Measurements from ENCODE around the gene LRP8.

LRP8 gene

DNA sequence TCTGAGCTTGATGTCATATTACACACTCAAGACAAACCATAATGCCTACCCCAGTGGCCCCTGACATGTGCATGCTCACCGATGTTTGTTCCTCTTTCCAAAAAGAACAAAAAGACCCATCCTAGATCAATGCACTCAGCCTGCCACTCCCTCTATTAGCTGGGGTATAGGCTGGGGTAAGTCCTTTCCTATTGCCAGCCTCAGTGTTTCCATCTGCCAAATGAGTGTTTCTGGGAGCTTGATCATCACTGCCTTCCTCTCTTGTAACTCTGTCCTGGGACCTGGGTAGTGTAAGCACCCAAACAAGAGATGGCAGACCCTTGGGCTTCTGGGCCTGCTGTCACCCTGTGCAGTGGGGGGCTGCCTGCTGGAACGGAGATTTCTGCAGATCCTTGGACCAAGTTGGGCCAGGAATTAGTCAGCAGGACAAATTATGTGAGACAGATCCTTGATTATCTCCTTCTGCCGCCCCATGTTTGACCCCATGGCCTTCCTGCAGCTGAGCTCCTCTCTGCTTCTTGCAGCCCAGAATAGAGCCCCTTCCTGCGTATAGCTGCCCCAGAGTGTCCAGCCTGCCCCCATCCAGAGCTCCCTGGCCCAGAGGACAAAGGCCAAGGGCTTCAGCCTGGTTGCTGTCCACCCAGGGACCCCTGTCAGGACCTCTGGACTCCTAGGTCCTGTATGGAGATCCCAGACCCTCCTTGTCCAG is 31.5 kb upstream of the LRP8 start:
- no peak for DNase-seq

DNA sequence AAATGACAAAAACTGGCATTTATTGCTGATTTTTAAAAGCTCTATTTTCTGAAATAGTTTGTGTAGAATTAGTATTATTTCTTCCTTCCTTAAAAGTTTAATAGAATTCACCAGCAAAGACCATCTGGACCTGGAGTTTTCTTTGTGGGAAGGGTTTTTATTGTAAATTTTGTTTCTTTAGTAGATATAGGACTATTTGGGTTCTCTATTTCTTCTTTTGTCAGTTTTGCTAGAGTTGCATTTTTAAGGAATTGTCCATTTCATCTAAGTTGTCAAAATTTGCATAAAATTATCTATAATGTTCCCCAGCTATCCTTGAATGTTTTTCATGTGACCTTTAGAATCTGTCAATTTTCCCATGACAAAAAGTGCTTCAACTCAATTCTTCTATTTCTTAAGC is 28.8 kb upstream of the LRP8 start:
- DNase-seq: no peak

DNA sequence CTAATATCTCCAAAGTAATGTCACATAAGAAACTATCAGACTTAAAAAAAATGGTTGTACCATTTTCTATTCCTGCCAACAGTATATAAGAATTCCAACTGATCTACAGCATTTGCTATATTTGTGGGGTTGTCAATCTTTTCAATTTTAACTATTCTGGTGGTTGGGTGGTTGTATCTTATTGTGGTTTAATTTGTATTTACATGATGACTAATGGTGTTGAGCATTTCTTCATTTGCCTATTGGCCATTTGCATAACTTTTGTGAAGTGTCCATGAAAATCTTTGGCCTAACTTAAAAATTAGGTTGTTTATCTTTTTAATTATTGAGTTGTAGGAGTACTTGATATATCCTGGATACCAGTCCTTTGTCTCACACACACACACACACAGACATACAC is 26.2 kb upstream of the LRP8 start:
- DNase-seq: no peak

DNA sequence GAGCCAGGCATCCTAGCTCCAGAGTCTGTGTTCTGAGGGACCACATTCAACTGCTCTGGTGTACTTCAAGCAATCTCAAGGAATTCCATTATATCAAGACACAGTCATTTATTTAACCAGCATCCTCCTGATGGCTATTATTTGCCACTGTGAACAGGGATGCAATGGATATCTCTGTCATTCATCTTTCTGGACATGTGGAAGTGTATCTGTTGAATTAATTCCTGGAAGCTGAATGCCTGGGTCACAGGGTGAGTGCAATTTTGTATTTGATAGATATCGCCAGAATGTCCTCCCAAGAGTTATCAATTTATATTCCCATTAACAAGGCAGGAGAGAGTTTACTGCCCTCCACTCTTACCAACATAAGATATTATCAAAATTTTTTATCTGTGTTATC is 24.7 kb upstream of the LRP8 start:
- no peak for DNase-seq

DNA sequence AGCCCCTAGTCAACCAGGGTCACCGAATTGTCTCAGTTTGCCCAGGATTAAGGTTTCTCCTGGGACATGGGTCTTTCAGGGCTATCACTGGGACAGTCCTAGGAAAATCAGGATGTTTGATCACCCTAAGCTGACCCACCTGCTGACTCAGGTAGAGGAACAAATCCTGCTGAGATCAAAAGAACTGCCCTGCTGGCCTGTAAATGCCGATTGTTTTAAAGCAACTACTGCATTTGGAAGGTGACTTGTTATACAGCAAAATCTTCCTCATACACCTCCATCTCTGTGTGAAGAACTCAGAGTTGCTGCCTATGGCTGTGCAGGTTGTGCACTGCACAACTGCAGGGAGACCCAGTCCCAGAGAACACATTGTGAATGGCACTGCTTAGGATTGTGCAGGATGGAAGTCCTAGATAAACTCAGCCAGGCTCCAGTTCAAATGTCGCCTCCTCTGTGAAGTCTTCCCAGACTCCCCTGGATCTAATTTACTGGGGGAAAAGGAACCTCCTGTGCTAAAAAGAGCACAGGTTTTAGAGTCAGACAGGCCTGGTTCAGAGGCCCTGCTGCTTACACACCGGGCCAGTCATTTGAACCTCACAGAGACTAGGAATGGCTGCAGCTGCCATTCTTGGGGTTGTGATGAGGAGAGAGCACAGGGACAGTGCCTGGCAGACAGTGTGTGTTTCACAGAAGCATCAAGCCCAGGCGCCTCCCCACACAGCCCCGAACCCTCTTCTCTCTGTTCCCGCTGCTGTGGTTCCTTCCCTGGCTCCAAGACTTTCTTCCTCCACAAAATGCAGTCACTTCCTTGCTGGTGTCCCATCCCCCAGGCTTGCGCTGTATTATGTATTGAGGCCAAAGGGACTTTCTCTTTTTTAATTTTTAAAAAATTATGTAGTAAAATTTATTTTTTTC is 23.2 kb upstream of the LRP8 start:
- DNase-seq: no peak

DNA sequence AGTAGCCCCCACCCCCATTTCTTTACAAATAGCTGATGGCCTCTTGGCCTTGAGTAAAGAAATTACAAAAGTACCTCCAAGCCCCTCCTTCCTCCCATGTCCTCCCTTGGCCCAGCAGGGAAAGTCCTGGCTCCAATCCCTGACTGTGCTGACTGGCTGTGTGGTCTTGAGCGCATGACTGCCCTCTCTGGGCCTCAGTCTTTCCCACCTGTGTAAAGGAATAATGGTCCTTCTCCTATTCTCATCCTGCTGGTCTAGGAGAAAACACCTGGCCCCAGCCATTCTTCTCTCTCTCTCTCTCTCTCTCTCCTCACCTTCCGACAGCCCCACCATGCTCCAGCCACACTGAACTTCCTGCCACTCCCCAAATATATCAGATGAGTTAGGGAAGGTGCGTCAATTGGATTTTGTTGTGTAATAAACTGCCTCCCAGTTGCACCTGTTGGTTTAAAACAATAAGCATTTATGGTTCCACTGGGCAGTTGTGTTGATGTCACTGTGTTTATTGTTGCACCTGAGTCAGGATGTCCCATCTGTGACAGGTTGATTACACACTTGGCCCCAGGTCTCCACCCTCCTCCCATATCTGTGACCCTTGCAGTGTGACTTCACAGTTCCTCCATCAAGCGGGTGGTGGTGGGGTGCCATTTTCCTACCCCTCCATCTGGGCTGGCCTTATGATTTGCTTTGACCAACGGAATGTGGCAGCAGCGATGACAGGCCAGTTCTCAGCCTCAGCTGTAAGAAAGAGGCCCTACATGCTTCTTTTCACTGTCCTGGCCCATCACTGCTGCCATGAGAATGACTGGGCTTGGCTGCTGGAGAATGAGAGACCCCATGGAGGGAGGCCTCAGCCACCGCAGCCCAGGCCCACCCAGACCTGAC is 22.3 kb upstream of the LRP8 start:
- no peak for DNase-seq

DNA sequence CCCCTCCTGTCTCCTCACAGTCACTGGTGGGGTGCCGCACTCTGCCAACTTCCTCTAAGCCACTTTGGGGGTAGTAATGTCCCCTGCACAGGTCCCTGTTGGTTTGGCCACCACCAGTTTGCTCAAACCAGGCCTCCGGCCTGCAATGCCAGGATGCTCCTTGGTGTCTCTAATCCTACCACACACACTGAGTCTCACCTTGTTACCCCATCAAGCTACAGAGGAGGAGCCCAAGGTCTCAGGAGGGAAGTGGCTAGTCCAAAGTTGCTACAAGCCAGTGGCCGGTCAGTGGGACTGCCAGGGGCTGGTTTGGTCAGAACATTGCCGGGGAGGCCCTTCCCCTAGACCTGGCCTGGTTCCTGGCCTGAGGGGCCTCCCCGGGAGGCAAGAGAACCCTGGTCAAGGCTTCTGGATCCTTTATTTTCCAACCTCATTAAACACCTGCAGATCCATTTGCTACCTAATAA is 21.5 kb upstream of the LRP8 start:
- no peak for DNase-seq

DNA sequence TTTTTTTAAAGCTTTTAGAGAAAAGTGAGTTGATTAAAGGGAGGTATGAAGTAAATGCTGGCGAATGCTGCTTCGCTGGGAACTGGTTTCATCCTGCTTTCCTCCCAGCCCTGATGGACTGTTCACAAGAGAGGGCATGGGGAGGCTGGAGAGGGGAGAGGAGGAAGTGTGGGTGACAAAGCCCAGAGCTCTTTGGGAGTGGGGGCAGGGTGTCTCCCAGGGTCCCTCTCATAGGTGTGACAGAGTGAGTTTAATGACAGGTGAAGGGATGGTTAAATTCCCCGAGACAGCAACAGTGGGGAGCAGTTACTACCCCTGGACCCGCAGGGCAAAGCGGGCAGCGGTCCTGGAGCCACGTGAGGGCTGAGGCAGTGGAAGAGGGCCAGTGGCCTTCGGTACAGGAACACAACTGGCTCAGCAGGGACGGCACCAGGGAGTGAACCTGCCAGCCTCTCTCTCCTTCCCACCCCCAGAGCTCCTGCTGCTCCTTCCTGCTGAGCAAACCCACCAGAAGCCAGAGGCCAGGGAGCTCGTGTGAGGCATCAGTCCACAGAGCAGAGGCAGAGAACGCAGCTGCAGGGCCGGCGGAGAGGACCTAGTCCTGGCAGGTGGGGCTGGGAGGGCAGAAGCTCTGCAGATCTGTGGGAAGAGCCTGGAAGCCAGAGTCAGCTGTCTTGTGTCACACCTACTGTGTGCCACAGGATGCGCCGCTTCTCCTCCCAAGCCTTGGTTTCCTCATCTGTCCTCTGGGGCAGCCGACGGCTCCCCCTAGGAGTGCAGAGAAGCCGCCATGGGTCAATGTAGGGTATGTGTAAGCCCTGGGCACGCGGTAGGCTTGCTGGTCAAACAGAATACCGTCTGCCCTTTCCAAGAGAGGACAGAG is 20.9 kb upstream of the LRP8 start:
- no peak for DNase-seq

DNA sequence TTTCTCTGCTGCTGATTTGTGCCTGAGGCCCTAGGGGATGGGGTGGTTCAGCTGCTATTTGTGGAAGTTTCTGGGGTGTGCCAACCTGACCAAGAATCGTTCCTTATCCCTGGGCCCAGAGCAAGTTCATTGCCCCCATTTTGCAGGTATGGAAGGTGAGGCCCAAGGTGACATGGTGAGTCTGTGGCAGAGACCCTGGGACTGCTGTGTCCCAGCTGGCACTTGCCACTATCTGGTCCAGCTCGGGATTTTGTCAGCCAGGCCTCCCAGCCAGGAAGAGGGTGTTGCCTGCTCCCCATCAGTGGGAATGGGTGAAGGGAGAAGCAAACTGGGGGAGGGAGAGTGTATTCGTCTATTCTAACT is 18.9 kb upstream of the LRP8 start:
- no peak for DNase-seq

DNA sequence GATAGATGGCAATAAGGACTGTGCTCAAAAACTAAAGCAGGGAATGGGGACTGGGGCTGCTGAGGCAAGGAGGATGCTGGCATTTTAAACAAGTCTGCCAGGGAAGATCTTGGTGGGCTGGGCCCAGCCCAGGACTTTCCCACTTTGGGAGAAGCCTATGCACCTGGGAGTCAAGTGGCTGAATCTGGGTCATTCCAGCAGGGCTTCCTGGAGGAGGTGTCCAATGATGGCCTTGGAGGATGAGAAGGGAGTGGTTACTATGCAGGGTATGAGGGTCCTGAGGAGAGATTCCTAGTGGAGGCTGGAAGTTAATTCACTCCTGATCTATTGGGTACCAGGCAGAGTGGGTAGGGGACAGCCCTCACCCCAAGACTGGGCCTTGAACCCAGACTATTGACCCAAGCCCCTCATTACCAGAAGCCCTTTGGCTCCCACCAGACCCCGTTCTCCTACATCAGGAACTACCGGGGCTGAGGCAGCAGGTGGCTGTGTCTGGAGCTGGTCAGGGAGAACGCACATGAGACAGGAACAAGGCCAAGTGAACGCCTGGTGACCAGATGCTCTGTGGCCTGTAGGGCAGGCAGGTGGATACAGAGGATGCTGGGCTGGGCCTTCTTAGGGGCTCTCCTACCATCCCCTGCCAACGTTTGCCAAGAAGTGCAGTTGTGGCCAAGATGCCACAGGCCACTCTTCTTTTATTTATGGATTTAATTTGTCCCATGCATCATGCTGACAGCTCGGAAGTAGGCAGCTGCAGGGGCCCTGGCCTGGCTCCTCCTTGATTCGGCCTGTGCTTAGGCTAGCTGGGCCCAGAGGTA is 18.3 kb upstream of the LRP8 start:
- no peak for DNase-seq

DNA sequence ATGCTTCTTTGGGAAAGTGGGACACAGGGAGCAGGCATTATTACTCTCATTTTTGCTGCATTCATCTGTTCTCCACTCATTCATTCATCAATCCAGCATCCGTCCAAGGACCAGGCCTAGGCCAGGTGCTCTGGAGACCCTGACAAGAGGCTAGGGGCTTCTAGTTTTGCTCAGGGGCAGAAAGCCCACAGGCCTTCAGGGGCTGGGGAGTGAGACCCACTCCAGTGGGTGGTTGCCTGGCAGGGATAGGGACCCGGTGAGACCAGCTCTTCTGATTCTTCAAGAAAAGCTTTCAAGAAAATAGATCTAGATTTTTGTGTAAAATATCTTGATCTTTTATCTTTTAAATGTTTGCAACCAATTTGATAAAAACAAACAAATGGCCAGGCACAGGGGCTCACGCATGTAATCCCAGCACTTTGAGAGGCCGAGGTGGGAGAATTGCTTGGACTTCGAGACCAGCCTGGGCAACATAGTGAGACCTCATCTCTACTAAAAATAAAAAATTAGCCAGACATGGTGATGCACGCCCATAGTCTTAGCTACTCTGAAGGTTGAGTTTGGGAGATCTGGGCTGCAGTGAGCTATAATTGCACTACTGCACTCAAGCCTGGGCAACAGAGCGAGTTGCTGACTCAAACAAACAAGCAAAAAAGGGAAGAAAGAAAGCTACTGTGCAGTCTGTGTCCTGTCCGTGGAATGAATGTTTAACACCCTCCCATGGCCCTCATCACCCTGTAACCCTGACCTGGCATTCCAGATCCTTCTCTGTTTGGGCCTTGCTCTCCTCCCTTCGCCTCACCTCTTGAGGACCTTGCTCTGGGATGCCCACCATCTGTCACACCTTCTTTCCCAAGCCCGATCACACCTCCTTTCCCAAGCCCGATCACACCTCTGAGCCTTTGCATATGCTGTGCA is 17.3 kb upstream of the LRP8 start:
- DNase-seq: no peak

DNA sequence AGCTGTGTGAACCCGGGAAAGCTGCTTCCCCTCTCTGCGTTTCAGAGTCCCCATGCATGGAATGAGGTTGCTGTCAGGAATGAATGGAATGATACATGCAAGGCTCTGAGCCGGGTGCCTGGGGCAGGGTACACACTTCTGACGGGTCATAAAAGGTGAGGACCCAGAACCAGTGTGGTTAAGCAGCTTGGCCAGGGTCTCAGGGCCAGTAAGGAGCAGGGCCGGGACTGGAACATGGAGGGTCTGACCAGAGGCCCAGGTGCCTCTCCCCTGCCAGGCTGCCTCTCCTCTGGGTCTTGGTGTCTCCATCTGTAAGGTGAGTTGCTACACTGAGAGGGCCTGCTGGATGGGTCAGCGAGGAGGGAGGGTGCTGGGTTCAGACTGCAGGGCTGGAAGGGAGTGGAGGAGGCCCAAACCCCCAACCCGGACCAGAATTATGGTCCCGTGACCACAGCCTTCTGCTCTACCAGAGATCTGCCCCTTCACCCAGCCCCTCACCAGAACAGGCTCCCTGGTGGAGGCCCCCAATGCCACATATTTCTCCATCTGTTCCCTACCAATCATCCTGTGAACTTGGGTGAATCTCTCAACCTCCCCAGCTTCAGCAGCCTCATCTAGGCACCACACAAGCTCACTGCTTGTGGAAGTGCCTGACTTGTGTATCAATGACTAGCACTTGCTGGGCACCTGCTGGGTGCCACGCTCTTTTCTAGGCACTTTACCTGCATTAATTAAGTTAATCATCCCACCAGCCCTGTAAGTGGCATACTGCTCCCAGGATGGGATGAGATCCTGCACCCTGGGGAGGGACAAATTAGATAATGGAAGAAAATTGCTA is 16.2 kb upstream of the LRP8 start:
- no peak for DNase-seq

DNA sequence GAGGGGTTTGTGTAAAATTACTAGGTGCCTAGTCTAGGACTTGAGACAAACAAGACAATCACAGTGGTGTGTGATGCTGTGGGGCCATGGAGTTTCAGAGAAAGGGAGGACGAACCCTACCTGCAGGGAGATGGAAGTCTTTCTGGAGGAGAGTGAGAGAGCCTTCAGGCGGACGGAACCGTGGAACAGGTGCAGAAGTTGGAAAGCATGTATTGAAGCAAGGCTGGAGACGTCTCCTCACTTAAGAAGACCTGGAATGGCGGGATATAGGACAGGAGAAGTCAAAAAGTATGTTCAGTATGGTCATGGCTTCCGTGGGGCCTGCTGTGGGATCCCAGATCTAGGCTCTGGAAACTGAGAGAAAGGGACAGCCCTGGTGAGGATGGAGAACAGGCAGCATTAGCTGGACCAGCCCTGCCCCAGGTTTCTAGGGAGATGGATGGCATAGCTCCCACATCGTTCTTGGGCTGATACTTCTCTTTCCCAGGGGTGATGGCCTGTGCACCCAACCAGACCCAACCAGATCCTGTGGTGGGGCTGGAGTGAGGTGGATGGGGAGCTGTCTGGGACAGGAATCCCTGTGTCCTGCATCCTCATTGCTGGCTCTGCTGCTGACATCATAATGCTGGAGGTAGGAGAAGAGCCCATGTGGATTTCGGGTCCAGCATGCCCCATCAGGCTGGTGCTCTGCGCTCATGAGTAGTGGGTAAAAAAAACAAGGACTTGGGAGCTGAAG is 15.0 kb upstream of the LRP8 start:
- DNase-seq: no peak

DNA sequence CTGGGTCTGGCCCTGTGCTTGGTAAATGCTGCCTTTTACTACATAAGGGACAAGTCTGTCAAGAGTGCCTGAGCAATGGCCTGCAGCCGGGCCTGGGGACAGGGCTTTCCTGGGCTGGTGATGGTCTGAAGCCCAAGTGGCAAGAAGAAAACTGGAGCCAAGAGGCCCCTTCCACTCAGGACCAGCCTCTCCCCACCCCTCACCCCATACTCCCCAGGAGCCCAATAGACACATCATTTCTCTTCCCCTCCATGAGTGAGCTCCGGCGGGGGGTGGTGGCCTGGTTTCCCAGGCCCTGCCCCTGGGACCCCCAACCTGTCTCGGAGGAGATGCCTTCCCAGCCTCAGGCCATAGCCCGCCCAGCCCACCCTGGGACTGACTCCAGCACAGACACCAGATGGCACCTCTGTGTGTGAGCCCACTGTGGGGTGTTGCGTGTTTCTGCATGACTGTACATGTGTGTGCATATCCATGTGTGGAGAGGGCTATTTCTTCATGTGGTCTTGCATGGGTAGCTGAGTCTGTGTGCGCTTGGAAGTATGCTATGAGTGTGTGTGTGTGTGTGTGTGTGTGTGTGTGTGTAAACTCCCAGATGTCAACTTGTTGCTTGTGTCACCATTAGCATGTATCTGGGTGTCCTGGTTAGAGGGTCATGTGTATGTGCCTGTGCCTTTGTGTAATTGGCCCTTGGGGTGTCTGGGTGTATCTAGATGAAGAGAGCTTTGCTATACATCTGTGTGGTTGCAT is 14.3 kb upstream of the LRP8 start:
- no peak for DNase-seq

DNA sequence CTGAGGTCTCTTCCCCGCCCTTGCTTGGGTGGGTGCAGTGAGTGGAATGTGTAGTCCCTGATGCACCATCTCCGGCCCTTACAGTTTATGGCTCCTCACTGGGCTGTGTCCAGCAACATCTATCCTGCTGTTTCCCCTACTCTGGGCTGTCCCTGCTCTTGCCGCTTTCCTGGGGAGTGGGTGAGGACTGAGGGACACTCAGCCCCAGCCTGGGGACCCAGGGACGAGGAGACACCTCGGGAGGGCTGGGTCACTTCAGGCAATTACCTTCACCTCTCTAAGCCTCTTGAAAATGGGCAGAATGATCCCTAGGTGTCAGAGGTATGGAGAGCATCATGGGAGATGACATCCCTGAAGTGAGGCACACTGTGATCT is 13.6 kb upstream of the LRP8 start:
- no peak for DNase-seq

DNA sequence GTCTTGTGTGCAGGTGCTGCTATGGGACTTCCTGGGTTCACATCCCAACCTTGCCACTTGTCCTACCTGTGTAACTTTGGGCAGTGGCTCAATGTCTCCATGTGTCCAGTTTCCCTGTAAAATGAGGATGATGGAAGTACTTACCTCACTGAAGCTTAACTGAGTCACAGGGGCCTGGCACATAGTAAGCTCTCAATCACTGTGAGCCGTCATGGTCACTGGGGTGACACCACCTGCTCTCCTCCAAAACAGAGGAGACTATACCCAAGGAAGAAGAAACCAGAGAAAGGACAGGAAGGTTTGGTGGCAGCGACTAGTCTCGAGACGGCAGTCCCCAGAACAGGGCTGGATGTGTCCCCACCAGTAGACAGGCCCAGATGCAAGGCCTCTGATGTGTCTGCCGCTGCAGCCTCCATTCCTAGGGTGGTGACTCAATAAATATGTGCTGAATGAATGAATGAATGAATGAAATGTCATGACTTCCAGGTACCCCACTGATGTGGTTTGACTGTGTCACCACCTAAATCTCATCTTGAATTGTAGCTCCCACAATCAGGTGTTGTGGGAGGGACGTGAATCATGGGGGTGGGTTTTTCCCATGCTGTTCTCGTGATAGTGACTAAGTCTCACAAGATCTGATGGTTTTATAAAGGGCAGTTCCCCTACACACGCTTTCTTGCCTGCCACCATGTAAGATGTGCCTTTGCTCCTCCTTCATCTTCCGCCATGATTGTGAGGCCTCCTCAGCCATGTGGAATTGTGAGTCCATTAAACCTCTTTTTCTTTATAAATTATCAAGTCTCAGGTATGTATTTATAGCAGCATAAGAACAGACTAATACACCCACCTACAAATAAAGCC is 13.0 kb upstream of the LRP8 start:
- DNase-seq: no peak
